ENCODE results near the gene LRP2BP.
"Not testable (repeated sequence)": the region's sequence is repeated elsewhere in the genome, so short reads cannot be mapped to it uniquely, and the experiment has no call there.

LRP2BP gene

DNA sequence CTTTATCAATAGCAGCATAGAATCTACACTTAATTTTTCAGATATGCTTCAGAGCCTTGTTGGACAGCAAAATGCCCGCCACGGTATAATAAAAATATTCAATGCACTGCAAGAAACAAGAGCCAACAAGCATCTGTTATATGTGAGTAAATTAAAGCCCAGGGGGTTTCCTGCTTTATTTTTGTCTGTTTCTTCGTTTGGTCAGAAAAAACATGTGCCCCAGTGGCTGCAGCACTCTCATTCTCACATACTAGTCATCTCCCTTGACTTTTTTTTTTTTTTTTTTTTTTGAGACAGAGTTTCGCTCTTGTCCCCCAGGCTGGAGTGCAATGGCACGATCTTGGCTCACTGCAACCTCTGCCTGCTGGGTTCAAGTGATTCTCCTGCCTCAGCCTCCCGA lies 33.2 kb downstream of the LRP2BP start:
- DNase-seq = not testable (repeated sequence)

GRCh38 chr4:185361872-185362271 lies 33.9 kb downstream of the LRP2BP start:
- DNase-seq = no peak

DNA sequence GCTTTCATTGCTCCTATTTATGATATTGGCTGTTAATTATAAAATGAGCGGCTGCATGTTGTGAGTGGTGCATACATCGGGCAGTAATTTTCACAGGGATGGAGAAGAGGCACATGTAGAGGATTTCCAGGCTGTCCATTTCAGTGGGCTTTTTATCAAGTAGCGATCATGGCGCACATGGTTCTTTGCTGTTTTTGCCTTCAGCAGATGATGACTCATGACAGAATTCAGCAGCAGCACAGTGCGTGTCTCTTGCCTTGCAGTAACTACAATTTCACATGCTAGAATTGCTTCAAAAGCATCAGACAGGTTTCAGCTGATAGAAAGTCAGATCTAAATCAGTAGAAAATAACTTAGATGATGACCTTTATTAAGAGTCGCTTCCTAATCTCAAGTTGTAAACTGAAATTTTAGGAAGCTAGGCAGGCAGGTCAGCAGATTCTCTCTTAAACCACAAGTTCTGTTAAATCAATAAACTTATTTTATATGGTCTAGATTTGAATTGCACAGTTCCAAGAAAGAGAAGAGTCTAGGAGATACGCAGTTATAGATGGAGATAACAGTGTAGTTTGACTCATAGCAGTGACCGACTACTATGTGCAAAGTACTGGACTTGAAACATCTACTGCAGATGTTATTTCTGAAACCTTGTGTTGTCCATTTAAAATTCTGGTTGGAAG lies 35.8 kb downstream of the LRP2BP start:
- peak in 8 of 56 donors; percentile 2 to 46 (median 25) for DNase-seq

DNA sequence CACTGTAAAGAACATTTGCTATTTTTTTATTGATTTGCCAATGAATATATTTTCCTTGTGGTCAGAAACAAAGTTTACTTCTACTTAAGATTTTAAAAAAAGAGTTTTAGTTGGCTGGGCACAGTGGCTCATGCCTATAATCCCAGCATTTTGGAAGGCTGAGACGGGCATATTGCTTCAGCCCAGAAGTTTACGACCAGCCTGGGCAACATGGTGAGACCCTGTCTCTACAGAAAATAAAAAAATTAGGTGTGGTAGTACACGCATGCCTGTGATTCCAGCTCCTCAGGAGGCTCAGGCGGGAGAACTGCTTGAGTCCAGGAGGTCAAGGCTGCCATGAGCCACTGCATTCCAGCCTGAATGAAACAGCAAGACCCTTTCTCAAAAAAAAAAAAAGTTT lies 36.8 kb downstream of the LRP2BP start:
- DNase-seq = no peak

- DNase-seq = no peak
These were observed 37.2 kb downstream of the LRP2BP start for GRCh38 chr4:185358514-185358913.

DNA sequence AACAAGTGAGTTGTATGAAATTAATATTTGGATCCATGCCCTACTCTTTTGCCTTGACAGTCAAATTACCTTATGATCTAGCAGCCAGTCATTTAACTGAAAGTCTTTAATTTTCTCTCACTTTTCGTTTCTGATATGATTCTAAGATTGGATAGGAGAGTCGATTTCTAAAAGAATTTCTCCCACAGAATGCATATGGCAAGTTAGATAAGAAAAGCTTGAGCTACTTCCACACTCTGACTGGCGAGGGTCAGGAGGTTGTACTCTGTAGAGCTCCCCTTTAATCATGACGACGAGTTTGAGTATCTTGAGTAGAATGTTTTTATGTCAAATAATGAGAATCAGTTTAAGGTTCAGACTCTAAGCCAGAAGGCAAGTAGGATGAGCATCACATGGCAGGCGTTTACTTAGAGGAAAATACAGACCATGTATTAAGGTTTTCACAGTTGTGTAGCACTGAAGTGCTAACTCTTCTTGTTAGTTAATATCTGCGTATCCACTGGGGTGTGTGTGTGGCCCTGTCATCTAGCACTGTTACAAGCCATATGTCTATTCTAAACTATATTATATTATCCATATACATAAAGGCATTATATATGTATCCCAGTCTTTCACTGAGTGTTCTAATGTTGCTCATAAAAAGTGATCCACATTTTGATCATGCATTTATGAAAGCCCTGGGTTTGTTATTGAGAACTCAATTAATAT lies 37.8 kb downstream of the LRP2BP start:
- no peak for DNase-seq

- no peak for DNase-seq
These were observed 38.5 kb downstream of the LRP2BP start for GRCh38 chr4:185357211-185357610.

DNA sequence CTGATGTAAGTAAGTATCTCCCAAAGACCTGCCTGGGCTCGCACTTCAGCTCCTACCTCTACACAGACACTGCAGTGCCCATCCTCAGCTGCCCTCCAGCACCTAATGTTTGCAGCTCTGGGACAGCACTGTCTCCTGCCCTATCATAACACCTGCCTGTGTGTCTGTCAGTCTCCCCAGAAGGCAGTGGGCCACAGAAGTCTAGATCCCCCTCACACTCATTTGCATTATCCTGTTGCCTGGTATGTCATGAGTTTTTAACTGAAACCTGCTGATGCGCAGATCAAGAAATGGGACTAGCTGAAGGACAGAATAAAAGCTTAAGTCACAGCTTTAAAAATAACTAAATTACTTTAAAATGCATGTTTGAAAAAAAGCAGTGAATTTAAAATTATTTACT lies 43.0 kb downstream of the LRP2BP start:
- no peak for DNase-seq

- DNase-seq = no peak
These were observed 43.5 kb downstream of the LRP2BP start for GRCh38 chr4:185352202-185352601.

DNA sequence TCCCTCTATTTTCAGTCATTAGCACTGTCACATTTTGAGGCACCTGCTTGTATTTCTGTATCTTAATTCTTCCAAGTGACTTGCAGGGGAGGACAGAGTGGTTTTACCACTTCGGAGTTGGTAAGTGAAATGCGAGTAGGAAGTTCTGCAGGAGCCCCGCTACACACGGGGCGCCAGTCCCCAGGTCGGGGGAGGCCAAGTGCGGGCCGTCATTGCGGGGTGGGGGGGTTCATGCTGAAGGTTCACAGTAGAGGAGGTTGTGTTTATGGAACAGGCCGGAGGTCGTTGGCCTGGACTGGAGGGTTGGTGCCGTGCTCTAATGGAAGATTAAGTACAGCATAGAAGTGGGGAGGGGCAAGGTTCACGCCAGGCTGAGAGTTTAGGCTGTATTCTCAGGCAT lies 44.0 kb downstream of the LRP2BP start:
- DNase-seq = no peak

DNA sequence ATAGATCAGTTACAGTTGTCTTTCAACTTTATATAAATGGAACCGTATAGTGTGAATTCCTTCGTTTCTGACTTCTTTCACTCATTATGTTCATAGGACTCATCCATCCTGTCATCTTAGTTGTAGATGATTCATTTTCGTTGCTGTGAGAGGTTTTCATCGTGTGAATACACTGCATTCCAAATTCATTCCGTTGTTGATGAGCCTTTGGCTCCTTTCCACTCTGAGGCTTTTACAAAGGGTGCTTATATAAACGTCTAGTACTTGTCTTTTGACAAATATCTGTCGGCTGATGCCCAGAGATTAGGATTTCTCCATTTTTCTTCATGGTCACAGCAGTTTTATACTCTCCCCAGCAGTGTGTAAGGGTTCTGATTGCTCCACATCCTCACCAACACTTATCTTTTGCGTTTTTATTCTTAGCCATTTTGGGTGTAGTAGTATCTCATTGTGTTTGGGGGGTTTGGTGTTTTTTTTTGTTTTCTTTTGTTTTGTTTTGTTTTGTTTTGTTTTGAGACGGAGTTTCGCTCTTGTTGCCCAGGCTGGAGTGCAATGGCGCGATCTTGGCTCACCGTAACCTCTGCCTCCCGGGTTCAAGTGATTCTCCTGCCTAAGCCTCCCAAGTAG lies 48.6 kb downstream of the LRP2BP start:
- peak in 1 of 56 donors; percentile 4 for DNase-seq

DNA sequence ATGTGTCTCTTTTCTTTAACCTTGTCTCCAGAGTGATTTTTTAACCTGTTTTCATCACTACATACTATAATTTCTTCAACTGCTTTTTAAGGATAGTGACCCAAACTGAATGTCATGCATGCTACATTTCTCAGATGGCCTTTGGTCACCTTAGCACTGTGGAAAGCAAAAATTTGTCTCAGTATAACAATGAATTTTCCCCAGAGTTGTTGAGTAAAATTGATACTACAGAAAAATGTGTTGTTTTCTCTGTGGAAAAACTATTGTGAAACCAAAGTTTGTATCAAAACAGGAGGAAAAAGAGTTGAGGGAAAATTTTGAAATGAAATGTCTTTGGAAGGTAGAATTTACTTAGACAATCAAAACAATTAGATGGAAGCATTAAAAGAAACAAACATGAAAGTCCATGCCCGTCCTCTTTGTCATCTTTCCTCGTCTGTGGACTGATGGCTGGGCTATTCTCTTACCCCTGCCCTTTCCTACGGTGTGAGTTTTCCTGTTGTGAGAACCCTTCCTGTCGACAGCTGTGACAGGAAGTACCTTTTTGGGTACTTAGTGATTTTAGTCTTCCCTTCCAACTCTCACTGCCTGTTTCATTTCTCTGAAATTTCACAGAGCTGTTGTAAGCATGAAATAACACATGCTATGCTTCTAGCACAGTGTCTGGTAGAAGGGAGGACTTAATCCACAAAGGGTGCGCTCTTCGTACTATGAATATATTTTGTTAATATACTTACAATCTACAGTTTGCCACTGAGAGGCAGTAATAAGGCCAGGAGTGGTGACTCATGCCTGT lies 50.8 kb downstream of the LRP2BP start:
- DNase-seq = no peak

DNA sequence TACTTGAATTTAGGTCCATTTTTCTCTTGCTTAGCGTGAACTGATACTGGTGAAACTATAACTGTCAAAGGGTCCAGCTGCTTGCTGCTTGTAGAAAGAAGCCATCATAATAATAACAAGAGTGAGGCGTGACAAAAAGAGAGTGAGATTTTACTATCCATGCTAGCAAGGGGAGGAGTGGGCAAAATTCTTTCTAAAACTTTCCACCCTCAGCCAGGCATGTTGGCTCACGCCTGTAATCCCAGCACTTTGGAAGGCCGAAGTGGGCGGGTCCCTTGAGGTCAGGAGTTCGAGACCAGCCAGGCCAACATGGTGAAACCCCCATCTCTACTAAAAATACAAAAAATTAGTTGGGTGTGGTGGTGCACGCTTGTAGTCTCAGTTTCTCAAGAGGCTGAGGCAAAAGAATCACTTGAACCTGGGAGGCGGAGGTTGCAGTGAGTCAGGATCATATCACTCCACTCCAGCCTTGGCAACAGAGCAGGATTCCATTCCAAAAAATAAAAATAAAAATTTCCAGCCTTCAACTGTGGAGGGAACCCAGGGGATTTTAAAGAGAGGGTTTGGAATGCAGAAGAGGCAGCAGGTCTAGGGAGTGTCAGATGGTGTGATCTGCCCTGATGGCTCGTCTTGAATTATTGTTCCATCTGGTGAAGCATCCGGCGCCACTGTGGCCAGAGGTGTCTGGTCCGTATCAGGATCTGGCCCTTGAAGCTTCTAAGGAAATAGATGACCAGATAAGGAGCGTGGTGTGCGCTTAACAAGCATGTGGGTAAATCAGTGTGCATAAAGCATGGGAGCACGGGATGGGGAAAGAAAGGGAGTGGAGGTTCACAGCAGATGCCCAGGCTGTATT lies 51.8 kb downstream of the LRP2BP start:
- no peak for DNase-seq

- DNase-seq = no peak
These were observed 53.9 kb downstream of the LRP2BP start for GRCh38 chr4:185341841-185342240.

DNA sequence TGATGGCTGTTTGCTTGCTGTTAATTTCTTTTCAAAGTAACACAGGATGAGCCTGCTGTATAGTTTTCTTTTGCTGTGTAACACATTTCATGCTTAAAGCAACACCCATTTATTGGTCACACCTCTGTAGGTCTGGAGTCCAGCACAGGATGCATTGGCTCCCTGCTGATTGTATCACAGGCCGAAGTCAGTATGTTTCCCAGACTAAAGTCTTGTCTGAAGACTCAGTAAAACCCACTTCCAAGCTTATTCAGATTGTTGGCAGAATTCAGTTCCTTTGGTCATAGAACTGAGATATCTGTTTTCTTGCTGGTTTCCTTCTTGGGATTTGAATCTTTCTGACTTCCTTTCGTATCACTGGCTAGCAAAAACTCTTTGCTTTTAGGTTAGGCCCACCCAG lies 54.3 kb downstream of the LRP2BP start:
- no peak for DNase-seq

DNA sequence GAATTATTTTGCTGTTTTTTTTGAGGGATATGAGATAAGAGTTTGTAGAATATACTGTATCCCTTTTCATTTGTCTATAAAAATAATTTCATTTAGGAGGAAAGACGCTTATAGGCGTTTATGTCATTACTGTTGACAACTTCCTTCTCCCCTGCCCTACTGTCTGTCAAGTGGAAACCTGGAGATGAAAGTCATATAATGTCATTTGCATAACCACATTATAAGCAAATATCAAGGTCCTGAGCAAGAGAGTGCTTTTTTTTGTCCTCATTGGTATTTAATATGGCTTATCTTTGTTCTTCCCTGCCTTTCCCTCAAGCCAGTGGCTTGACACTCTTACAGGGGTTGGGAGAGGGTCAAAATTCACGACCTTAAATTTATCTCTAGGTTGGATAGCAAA lies 55.8 kb downstream of the LRP2BP start:
- DNase-seq = no peak

- DNase-seq = no peak
These were observed 60.1 kb downstream of the LRP2BP start for GRCh38 chr4:185335579-185335978.

- no peak for DNase-seq
These were observed 61.4 kb downstream of the LRP2BP start for GRCh38 chr4:185334326-185334725.

DNA sequence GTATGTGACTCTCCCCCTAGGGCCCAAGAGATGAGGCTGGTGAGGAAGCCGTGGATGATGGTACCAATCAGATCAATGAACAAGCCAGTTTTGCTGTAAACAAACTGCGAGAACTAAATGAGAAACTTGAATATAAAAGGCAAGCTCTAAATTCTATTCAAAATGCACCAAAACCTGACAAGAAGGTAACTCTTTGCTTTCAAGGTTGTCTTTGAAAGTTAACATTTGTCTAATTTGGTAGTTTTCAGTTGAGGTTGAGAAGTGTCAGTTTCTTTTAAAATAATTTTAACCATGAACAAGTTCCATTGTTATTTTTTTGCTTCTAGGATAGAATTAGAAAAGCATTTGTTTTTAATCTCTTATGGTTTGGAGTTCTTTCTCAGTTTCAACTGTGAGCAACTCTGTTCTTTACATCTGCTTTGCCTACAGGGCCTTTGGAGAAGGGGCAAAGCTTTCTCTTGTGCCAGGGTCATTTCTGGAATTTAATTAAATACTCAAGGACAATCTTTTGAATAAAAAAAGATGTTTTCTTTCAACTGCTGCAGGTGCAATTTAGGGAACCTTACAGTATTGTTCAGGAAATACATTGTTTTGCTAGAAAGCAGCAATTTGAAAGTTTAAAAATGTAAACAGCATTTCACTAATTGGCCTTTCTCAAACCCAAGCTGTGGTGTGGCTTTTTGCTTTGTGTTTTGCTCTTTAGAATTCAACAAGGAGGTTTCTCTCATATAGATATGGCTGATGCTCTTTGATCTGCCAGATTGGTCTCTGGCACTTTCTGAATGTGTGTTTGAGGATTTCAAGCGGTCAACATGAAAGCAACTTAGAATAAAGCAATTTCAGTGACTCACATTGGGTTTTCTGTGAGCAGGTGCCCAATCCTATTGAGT lies 62.9 kb downstream of the LRP2BP start:
- DNase-seq = no peak
